HG03060 (cell line): ENCODE data around the gene ZNF304.
"Not testable (repeated sequence)": the region's sequence is repeated elsewhere in the genome, so short reads cannot be mapped to it uniquely, and the experiment has no call there.

Source experiments
- ATAC-seq: cut with Tn5 transposase; IDR thresholded peaks from one replicate; pipeline ENCODE4 v1.9.1; 2021; ENCODE audit warnings: low read depth, moderate number of reproducible peaks; ENCODE audit not compliant: unreplicated experiment

The ZNF304 gene

DNA sequence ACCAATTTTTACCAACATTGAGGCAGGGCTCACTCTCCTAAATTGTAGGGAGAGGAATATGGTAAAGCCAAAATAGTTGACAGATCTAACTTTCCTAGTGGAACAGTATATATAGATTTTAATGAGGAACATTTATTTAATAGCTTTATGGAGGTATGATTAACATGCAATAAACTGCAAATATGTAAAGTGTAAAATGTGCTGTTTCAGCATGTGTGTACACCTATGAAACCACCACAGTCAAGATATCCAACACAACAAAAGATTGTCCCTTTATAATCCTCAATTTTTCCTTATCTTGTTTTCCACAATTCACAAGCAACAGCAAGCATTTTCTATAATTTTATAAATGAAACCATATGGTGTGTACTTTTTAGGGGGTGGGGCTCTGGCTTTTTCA lies 8.2 kb downstream of the ZNF304 start:
- no peak for ATAC-seq

DNA sequence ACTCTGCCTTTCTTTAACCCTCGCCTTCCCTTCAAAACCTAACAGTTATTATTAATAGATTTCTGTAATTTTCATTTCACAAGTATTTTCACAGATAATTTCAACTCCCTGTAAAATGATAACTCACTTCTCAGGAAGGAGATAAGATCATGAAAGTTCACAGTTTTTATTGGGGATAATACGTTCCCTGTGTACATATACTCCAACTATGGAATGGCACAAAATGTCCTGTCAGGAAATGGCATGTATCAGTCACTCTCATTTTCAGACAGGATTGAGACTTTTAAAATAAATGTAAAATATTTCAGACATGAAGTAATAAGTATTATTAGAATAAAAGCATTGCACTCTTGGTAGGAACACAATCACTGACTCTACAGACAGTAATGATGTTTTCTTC lies 11.3 kb downstream of the ZNF304 start:
- ATAC-seq, result no peak

DNA sequence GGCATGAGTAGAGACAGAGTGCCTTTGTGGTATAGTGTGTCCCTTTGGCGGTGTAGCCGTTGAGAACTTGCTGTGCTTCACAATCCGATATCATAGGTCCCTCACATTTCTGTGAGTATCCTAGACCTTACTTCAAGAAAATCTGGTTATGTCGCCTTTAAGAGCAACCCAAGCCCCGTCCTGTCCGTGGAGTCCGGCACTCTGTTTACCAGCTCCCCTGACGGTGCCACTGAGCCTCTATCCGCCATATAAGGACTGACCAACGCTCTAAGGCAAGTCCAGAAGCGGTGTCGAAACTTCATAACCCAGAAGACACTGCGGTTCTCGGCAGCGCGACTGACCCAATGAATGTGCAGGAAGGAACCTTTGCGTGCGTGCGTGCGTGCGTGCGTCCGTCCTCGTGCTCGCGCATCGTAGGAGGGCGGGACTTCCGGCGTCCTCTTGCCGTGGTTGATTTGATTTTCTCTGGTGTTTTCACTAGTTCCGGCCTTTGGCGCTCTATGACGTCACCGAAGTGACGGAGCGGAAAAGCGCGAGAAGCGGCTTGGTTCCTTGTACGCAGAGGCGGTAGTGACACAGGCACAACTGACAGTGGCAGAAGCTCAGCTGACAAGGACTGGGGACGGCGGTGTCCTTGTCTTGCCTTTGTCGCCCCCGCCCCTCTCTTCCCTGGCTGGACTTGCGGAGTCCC lies 12.1 kb downstream of the ZNF304 start, which contains the start of the genes TRAPPC2B and ZNF547:
TRAPPC2B (plus strand) TSS at position 555 of the 691 bp plus-strand sequence. CDS start 1,283 bp downstream, outside the sequence.
ZNF547 (plus strand) TSS at position 555 of the 691 bp plus-strand sequence. CDS start 5,005 bp downstream, outside the sequence.
- peak; percentile 88 for ATAC-seq

DNA sequence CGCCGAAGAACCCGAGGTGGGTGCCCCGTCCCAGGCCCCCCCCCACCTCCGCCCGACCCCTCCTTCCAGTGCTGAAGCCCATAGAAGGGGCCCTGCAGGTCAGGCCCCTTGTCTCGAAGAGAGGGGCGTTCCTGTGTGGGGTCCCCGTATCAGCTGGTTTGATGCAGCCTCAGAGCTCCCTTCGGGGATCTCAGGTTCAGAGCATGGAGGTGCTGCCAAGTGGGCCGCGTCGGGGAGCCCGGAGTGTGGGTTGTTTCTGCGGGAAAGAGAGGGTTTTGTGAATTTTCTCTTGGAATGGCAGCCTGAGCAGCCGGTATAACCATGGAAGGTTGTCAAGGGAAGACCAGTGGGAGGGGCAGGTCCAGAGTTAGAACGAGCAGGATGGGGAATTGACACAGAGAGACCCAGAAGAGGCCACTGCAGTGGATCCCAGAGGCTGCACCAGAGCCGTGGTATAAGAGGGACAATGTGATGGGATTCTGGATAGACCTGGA lies 12.7 kb downstream of the ZNF304 start:
- ATAC-seq, result no peak

DNA sequence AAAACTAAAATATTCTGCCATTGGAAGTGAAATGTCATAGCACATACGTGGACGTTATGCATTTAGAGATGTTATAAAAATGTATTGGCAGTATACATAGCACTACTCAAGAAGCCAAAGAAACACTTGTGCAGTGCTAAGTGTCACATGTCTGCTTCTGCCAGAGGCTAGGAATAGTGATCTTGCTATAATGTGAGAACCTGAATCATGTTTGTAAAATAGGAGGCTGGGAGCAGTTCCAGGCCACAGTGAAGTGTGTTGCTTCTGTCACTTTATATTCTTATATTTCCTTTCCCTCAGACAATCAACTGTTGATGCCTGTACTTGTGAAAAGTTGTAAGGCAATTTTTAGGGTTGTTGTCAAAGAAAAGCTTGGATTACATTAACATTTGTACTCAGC lies 15.7 kb downstream of the ZNF304 start:
- no peak for ATAC-seq

DNA sequence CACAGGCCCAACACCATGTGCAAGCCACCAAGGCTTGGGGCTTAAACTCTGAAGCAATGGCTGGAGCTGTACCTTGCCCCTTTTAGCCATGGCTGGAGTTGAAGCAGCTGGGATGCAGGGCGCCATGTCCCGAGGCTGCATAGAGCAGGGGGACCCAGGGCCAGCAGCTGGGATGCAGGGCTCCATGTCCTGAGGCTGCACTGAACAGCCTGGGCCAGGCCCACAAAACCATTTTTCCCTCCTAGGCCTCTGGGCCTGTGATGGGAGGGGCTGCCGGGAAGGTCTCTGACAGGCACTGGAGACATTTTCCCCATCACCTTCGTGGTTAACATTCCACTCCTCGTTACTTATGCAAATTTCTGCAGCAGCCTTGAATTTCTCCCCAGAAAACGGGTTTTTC lies 23.1 kb downstream of the ZNF304 start:
- no peak for ATAC-seq

DNA sequence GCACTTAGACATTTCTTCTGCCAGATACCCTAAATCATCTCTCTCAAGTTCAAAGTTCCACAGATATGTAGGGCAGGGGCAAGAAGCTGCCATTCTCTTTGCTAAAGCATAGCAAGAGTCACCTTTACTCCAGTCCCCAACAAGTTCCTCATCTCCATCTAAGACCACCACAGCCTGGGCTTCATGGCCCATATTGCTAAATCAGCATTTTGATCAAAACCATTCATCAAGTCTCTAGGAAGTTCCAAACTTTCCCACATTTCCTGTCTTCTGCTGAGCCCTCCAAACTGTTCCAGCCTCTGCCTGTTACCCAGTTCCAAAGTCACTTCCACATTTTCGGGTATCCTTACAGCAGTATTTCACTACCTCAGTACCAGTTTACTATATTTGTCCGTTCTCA lies 23.6 kb downstream of the ZNF304 start:
- not testable (repeated sequence) for ATAC-seq

DNA sequence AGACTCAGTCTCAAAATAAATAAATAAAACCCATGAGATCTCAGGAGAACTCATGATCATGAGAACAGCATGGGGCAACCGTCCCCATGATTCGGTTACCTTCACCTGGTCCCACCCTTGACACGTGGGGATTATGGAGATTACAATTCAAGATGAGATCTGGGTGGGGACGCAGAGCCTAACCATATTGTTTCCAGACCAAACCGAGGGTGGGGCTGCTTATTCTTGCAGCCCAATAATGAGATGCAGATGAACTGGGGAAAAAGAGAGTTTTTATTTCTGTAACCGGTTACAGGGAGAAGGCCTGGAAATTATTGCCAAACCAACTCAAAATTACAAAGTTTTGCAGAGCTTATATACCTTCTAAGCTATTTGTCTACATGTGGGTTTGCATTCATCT lies 25.1 kb downstream of the ZNF304 start:
- ATAC-seq, result no peak

DNA sequence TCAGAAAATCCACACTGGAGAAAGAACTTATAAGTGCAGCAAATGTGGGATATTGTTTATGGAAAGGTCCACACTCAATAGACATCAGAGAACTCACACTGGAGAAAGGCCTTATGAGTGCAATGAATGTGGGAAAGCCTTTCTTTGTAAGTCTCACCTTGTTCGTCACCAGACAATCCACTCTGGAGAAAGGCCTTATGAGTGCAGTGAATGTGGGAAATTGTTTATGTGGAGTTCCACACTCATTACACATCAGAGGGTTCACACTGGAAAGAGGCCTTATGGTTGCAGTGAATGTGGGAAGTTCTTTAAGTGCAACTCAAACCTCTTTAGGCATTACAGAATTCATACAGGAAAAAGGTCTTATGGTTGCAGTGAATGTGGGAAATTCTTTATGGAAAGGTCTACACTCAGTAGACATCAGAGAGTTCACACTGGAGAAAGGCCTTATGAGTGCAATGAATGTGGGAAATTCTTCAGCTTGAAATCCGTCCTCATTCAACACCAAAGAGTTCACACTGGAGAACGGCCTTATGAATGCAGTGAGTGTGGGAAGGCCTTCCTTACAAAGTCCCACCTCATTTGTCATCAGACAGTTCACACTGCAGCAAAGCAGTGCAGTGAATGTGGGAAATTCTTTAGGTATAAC lies 26.6 kb downstream of the ZNF304 start:
- no peak for ATAC-seq

DNA sequence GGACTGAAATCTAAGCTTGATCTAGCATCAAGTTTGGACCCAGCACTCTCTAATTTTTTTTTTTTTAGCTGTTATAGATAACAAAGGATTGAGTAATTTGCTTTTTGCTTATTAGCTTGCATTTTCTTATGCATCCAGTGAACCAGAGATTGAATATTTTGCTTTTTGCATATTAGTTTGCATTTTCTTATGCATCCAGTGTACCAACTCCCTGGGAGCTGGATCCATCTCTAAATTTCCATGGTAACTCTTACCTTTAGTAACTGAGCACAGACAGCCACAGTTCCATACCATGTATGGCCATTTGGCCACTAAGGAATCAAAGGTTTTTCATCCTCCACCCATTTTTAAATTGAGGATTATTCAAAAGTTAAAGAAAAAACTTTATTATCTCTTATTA lies 29.9 kb downstream of the ZNF304 start:
- ATAC-seq, result no peak

DNA sequence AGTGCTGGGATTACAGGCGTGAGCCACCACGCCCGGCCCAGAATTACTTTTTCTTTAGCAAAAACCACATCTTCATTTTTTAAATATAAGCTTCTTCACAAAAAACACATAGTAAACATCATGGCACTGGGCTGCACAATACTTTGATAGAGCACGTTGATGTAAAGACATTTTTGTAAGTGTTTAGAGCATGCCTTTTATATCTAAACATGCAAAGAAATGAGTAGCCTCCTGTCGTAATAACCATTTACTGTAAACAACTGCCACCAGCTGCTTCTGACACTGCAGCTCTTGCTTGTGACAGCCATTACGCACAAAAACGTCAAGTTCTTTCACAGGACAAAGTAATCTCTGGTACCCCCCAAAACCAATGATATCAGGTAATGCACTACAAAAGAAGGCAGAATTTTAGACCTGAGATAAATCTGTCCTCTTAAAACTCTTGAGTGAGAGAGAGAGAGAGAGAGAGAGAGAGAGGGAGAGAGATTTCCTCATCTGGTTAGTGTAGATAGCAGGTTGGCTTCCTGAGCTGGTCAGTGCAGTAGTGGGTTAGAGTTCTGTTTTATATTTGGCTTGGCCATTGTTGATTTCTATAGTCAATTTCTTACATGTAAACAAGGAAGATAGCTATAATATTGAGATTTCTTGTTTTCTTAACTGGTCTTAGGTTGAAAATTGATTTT lies 31.9 kb downstream of the ZNF304 start:
- ATAC-seq, result no peak

DNA sequence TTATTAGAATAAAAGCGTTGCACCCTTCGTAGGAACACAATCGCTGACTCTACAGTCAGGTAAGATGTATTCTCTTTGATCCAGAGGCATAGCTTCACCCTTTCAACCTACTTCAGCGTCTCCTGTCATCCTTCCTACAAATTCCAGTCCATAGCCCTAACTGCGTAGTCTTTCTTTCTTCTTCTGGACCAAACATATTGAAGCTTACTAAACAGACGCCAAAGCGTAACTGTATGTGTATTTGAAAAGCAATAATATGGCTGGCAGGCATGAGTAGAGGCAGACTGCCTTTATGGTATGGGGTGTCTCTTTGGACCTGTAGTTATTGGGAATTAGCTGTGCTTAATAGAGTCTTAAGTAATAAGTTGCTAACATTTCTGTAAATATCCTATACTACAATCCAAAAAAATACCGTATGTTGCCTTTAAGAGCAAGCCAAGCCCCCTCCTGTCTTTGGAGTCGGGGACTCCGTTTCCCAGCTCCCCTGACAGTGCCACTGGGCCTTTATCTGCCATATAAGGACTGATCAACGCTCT lies 38.2 kb downstream of the ZNF304 start:
- ATAC-seq, result no peak

DNA sequence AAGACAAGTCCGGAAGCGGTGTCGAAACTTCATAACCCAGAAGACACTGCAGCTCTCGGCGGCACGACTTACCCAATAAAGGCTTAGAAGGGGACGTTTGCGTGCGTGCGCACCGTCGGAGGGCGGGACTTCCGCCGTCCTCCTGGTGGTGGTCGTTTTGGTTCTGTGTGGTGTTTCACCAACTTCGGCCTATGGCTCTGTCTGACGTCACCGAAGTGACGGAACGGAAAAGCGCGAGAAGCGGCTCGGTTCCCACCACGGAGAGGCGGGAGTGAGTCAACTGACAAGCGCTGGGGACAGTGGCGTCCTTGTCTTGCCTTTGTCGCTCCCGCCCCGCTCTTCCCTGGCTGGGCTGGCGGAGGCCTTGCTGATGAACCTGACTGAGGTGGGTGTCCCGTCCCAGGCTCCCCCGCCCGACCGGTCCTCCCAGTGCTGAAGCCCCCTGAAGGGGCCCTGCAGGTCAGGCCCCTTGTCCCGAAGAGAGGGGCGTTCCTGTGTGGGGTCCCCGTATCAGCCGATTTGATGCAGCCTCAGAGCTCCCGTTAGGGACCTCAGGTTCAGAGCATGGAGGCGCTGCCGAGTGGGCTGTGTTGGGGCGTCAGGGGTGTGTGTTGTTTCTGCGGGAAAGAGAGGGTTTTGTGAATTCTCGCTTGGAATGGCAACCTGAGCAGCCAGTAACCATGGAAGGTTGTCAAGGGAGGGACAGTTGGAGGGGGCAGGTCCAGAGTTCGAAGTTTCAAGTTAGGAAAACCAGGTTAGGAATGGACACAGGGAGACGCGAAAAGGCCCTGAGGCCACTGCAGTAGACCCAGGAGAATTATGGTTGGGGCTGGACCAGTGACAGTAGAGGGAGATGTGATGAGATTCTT lies 38.9 kb downstream of the ZNF304 start, which contains the start of gene ZNF548:
ZNF548 (plus strand) TSS at position 125 of the 869 bp plus-strand sequence; CDS start at position 371, 246 bp downstream.
- peak; percentile 93 for ATAC-seq

DNA sequence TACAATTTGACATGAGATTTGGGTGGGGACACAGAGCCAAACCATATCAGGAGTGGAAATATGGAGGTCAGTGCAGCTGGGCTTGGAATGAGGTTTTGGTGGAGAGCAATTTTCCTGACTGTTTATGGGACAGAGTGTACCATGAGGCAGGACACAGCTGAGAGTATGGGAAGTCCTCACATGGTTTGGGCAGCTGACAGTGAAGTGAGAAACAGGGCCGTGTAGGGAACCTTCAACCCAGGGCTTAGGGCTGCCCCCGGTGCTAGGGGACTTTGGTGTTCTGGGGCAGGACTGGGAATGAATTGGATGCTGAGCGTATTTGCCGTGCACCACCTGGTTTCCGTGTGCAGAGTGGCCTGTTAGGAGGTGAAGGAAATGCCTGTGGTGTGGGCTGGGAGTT lies 44.6 kb downstream of the ZNF304 start:
- no peak for ATAC-seq

DNA sequence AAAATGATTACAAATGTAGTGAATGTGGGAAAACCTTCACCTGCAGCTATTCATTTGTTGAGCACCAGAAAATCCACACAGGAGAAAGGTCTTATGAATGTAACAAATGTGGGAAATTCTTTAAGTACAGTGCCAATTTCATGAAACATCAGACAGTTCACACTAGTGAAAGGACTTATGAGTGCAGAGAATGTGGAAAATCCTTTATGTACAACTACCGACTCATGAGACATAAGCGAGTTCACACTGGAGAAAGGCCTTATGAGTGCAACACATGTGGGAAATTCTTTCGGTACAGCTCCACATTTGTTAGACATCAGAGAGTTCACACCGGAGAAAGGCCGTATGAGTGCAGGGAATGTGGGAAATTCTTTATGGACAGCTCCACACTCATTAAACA lies 47.8 kb downstream of the ZNF304 start:
- ATAC-seq, result no peak

DNA sequence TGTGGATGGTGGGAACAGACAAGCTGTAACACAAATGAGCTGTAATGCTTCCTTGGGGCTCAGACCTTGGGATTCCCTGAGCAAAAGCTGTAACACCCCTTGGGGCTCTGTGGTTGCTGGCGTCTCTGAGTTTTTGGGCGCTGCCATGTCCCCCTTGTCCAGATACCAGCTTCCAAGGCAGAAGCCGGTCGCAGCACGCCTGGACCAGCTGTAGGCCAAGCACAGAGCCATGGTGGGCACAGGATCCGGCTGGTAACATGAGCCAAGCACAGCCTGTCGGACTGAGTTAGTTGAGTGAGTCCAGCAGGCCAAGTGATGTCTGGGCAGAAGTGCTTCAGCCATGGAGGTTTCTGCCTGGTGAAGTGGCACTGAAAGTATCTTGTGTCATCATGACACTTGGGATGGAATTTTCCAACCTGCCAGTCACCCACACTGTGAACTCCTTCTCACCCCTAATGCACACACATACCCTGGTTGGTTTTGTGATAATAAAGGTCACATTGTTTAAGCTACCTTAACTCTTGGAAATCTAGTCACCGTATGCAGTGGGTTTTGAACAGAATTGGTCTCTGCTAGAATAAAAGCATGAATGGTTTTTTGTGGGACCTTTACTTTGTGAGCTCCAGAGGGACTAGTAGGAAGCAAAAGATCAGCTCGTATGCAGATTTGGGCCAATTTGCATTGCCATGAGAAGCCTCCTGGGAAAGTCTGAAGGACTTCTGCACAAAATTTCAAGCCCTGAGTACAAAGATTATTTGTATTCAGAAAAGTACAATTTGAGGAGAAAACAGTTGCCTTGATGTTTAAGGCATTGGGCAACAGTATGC lies 52.9 kb downstream of the ZNF304 start:
- no peak for ATAC-seq

DNA sequence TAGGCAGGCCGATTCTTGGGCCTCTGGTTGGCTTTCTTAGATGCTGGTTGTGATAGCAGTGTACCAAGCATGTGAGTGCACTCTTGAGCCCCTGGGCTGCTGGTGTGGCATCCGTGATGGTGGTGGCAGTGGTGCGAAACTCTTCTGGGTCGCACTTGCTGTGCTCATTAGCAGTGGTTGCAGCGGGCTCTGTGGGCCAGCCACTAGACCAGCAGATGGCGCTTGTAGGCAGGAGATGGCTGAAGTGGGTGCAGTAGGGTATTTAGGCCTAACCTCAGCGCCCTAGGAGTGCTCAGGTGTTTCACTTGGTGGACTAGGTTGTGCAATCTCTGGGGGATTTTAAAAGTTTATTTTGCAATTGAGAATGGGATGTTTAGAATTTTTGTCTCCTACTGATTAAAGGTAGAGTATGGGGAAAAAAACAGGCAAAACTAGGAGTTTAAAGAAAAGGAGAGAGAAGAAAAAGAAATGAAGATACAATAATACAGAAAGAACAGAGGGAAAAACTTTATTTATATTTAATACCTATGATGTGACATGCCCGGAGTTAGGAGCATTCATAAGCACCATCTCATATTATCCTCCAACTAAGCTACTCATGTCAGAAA lies 55.5 kb downstream of the ZNF304 start:
- ATAC-seq, result no peak
